LNCAP (cell line): ENCODE data around the gene HNRNPR.

Experiments
- CTCF ChIP-seq: fragments of 450-650 bp; IDR thresholded peaks from 2 replicates; pipeline ENCODE4 v1.5.1; 2017; ENCODE audit warnings: mild to moderate bottlenecking

Gene HNRNPR

GRCh38 chr1:23362218-23362713, 18.2 kb upstream of the HNRNPR start:
- no peak for TF ChIP-seq CTCF

- TF ChIP-seq CTCF = no peak
Measured at GRCh38 chr1:23358310-23358875, 14.3 kb upstream of the HNRNPR start.

- TF ChIP-seq CTCF = no peak
Measured at GRCh38 chr1:23357138-23357908, 13.2 kb upstream of the HNRNPR start.

- TF ChIP-seq CTCF = no peak
Measured at GRCh38 chr1:23356471-23357137, 12.5 kb upstream of the HNRNPR start.

- no peak for TF ChIP-seq CTCF
Measured at GRCh38 chr1:23354245-23354644, 10.2 kb upstream of the HNRNPR start.

- no peak for TF ChIP-seq CTCF
Measured at GRCh38 chr1:23352096-23352695, 8.1 kb upstream of the HNRNPR start.

GRCh38 chr1:23345920-23346319, 1.8 kb upstream of the HNRNPR start:
- no peak for TF ChIP-seq CTCF
